Lower leg skin (tissue), 3 donors: ENCODE measurements around the gene AGMO.
"Not testable (repeated sequence)": the region's sequence is repeated elsewhere in the genome, so short reads cannot be mapped to it uniquely, and the experiment has no call there.

ENCODE experiments used
- POLR2A ChIP-seq, 2 donors: fragments of 450-650 bp; IDR thresholded peaks; one replicate each; pipeline ENCODE4 v1.6.1; 2016 to 2017; ENCODE audit warnings: antibody characterized with exemption in 2 of 2, mild to moderate bottlenecking in 1 of 2, moderate library complexity in 1 of 2
- TF ChIP-seq, protein P1 (sequence below), 3 donors: fragments of 450-650 bp; IDR thresholded peaks; one replicate each; pipeline ENCODE4 v1.5.1; 2016; ENCODE audit warnings: antibody characterized with exemption in 3 of 3, mild to moderate bottlenecking in 3 of 3, moderate library complexity in 2 of 3

DNA sequence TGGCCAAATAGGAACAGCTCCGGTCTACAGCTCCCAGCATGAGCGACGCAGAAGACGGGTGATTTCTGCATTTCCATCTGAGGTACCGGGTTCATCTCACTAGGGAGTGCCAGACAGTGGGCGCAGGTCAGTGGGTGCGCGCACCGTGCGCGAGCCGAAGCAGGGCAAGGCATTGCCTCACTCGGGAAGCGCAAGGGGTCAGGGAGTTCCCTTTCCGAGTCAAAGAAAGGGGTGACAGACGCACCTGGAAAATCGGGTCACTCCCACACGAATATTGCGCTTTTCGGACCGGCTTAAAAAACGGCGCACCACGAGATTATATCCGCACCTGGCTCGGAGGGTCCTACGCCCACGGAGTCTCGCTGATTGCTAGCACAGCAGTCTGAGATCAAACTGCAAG is 14.5 kb downstream of the AGMO start:
- TF ChIP-seq, protein P1, sequence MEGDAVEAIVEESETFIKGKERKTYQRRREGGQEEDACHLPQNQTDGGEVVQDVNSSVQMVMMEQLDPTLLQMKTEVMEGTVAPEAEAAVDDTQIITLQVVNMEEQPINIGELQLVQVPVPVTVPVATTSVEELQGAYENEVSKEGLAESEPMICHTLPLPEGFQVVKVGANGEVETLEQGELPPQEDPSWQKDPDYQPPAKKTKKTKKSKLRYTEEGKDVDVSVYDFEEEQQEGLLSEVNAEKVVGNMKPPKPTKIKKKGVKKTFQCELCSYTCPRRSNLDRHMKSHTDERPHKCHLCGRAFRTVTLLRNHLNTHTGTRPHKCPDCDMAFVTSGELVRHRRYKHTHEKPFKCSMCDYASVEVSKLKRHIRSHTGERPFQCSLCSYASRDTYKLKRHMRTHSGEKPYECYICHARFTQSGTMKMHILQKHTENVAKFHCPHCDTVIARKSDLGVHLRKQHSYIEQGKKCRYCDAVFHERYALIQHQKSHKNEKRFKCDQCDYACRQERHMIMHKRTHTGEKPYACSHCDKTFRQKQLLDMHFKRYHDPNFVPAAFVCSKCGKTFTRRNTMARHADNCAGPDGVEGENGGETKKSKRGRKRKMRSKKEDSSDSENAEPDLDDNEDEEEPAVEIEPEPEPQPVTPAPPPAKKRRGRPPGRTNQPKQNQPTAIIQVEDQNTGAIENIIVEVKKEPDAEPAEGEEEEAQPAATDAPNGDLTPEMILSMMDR (IDR thresholded peaks at IDR 0.05): not testable (repeated sequence)
- TF ChIP-seq POLR2A (IDR thresholded peaks at IDR 0.05): not testable (repeated sequence)
